Measurements from ENCODE around the gene AGPAT4.

DNA sequence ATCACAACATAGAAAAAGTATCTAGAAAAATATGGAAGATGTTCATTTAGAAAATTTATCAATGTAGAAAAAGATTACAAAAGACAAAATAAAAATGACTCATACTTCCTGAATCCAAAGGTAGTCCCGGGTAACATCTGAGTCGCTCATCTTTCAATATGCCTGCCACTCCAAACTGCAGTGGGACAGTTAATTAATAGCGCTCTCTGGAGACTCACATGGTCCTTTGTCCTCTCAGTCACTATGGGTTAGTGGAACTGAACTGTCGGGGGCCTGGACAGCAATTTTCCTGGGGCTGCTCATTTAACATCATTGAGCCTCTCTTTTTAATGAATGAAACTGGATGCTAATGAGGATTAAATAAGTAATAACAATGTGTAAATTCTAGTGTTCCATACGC, 178.9 kb downstream of the AGPAT4 start:
- TF ChIP-seq POLR2A (IDR thresholded peaks at IDR 0.05; ENCODE audit: low read depth, low read length), result no peak
- TF ChIP-seq, protein P1, sequence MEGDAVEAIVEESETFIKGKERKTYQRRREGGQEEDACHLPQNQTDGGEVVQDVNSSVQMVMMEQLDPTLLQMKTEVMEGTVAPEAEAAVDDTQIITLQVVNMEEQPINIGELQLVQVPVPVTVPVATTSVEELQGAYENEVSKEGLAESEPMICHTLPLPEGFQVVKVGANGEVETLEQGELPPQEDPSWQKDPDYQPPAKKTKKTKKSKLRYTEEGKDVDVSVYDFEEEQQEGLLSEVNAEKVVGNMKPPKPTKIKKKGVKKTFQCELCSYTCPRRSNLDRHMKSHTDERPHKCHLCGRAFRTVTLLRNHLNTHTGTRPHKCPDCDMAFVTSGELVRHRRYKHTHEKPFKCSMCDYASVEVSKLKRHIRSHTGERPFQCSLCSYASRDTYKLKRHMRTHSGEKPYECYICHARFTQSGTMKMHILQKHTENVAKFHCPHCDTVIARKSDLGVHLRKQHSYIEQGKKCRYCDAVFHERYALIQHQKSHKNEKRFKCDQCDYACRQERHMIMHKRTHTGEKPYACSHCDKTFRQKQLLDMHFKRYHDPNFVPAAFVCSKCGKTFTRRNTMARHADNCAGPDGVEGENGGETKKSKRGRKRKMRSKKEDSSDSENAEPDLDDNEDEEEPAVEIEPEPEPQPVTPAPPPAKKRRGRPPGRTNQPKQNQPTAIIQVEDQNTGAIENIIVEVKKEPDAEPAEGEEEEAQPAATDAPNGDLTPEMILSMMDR (conservative IDR thresholded peaks at IDR 0.05; ENCODE audit: low read depth, low read length), result no peak
- TF ChIP-seq BHLHE40 (IDR thresholded peaks at IDR 0.05; ENCODE audit: low read depth, low read length), result no peak
- TF ChIP-seq SMC3 (IDR thresholded peaks at IDR 0.05; ENCODE audit: low read depth, low read length), result no peak
- TF ChIP-seq RFX5 (IDR thresholded peaks at IDR 0.05; ENCODE audit: low read depth, low read length), result no peak
- TF ChIP-seq FOS (IDR thresholded peaks at IDR 0.05; ENCODE audit: low read depth, low read length), result no peak
- no peak for TF ChIP-seq MXI1 (IDR thresholded peaks at IDR 0.05; ENCODE audit: borderline replicate concordance, low read depth, low read length)
- TF ChIP-seq MAFK (IDR thresholded peaks at IDR 0.05; ENCODE audit: low read depth, low read length), result no peak
- TF ChIP-seq RCOR1 (IDR thresholded peaks at IDR 0.05; ENCODE audit: insufficient replicate concordance, low read length), result no peak
